H9 (cell line): Measurements from ENCODE around the gene RNF41. TPM values are rescaled to one million over a fixed set of nuclear protein-coding genes. Genes with fewer than 3 reads are reported as not detected.

ENCODE experiments used
- DNase-seq: peaks from one replicate; pipeline ENCODE4 v3.0.0-alpha.2; 2017
- H2AFZ ChIP-seq: one replicate; pipeline ENCODE4 v1.6.1; 2013; ENCODE audit warnings: mild to moderate bottlenecking, low read length, control low read depth, moderate library complexity
- H2AK5ac ChIP-seq: 2 replicates; pipeline ENCODE4 v1.6.1; 2013; ENCODE audit warnings: low read length, control low read depth, mixed read lengths; ENCODE audit not compliant: insufficient read length
- H2BK120ac ChIP-seq: one replicate; pipeline ENCODE4 v1.6.1; 2013; ENCODE audit warnings: low read depth, mild to moderate bottlenecking, low read length, control low read depth, inconsistent platforms; ENCODE audit not compliant: poor library complexity, severe bottlenecking
- H2BK12ac ChIP-seq: 2 replicates; pipeline ENCODE4 v1.6.1; 2013; ENCODE audit warnings: low read length, control low read depth, mixed read lengths, low read depth; ENCODE audit not compliant: insufficient read length
- H2BK15ac ChIP-seq: 2 replicates; pipeline ENCODE4 v1.6.1; 2013; ENCODE audit warnings: low read depth, low read length, control low read depth
- H2BK20ac ChIP-seq: one replicate; pipeline ENCODE4 v1.6.1; 2013; ENCODE audit warnings: low read depth, mild to moderate bottlenecking, low read length, control low read depth, inconsistent platforms; ENCODE audit not compliant: poor library complexity, severe bottlenecking
- H2BK5ac ChIP-seq: 2 replicates; pipeline ENCODE4 v1.6.1; 2013; ENCODE audit warnings: low read length, control low read depth, mixed read lengths; ENCODE audit not compliant: insufficient read length
- H3K14ac ChIP-seq: 2 replicates; pipeline ENCODE4 v1.6.1; 2013; ENCODE audit warnings: low read length, control low read depth; ENCODE audit not compliant: insufficient read depth
- H3K18ac ChIP-seq: 2 replicates; pipeline ENCODE4 v1.6.1; 2013; ENCODE audit warnings: low read depth, mild to moderate bottlenecking, mixed read lengths, low read length, control low read depth; ENCODE audit not compliant: insufficient read length
- H3K23ac ChIP-seq: 2 replicates; pipeline ENCODE4 v1.6.1; 2013; ENCODE audit warnings: low read length, control low read depth, mixed read lengths, low read depth; ENCODE audit not compliant: insufficient read length
- H3K23me2 ChIP-seq: 2 replicates; pipeline ENCODE4 v1.6.1; 2013; ENCODE audit warnings: low read depth, mild to moderate bottlenecking, mixed read lengths, low read length, control low read depth; ENCODE audit not compliant: insufficient read length, poor library complexity, severe bottlenecking
- H3K27ac ChIP-seq: 2 replicates; pipeline ENCODE4 v1.5.1; 2013; ENCODE audit warnings: low read length, control low read depth, mixed read lengths, low read depth; ENCODE audit not compliant: insufficient read length
- H3K27me3 ChIP-seq: 2 replicates; pipeline ENCODE4 v1.6.1; 2013; ENCODE audit warnings: low read length, control low read depth, inconsistent platforms; ENCODE audit not compliant: insufficient read depth
- H3K4ac ChIP-seq: 2 replicates; pipeline ENCODE4 v1.6.1; 2013; ENCODE audit warnings: low read depth, mild to moderate bottlenecking, control low read depth, inconsistent platforms, low read length, moderate library complexity
- H3K4me1 ChIP-seq: 2 replicates; pipeline ENCODE4 v1.6.1; 2013; ENCODE audit warnings: low read length, control low read depth, inconsistent platforms; ENCODE audit not compliant: insufficient read depth
- H3K4me2 ChIP-seq: 2 replicates; pipeline ENCODE4 v1.6.1; 2013; ENCODE audit warnings: low read length, control low read depth, mixed read lengths; ENCODE audit not compliant: insufficient read length, insufficient read depth
- H3K56ac ChIP-seq: 2 replicates; pipeline ENCODE4 v1.6.1; 2013; ENCODE audit warnings: low read depth, mild to moderate bottlenecking, mixed read lengths, low read length, control low read depth; ENCODE audit not compliant: insufficient read length
- H3K79me1 ChIP-seq: 2 replicates; pipeline ENCODE4 v1.6.1; 2013; ENCODE audit warnings: low read depth, mild to moderate bottlenecking, moderate library complexity, low read length, control low read depth, inconsistent platforms; ENCODE audit not compliant: insufficient read depth, poor library complexity, severe bottlenecking
- H3K79me2 ChIP-seq: 2 replicates; pipeline ENCODE4 v1.6.1; 2013; ENCODE audit warnings: low read length, control low read depth, inconsistent platforms; ENCODE audit not compliant: insufficient read depth
- H3K9ac ChIP-seq: 2 replicates; pipeline ENCODE4 v1.6.1; 2013; ENCODE audit warnings: low read length, control low read depth, mixed read lengths; ENCODE audit not compliant: insufficient read length; ENCODE audit errors: extremely low read depth
- H3K9me3 ChIP-seq: one replicate; pipeline ENCODE4 v1.6.1; 2013; ENCODE audit warnings: low read depth, low read length, inconsistent platforms; ENCODE audit not compliant: control insufficient read depth
- H3T11ph ChIP-seq: one replicate; pipeline ENCODE4 v1.6.1; 2013; ENCODE audit warnings: mild to moderate bottlenecking, low read length, control low read depth, inconsistent platforms
- H4K20me1 ChIP-seq: one replicate; pipeline ENCODE4 v1.6.1; 2013; ENCODE audit not compliant: control insufficient read depth, insufficient read length, insufficient read depth
- H4K5ac ChIP-seq: 2 replicates; pipeline ENCODE4 v1.6.1; 2013; ENCODE audit warnings: low read depth, mild to moderate bottlenecking, mixed read lengths, low read length, control low read depth; ENCODE audit not compliant: insufficient read length
- H4K8ac ChIP-seq: replicated peaks from 2 replicates; pipeline ENCODE4 v1.6.1; 2013; ENCODE audit warnings: low read length, control low read depth, mixed read lengths, low read depth; ENCODE audit not compliant: insufficient read length
- H4K91ac ChIP-seq: 2 replicates; pipeline ENCODE4 v1.6.1; 2013; ENCODE audit warnings: low read depth, mild to moderate bottlenecking, moderate library complexity, mixed read lengths, low read length, control low read depth; ENCODE audit not compliant: insufficient read length
- H3K27ac Mint-ChIP-seq, 3 experiments: 2 replicates in 2 of 3; 3 replicates in 1 of 3; pipeline ENCODE4 v1.8.0; 2020 to 2021; ENCODE audit warnings: mixed read lengths in 3 of 3, mild to moderate bottlenecking in 1 of 3, moderate library complexity in 1 of 3
- H3K27me3 Mint-ChIP-seq: 2 replicates; pipeline ENCODE4 v1.8.0; 2021; ENCODE audit warnings: low read depth, mild to moderate bottlenecking, moderate library complexity, mixed read lengths
- H3K36me3 Mint-ChIP-seq, 3 experiments: 2 replicates in 2 of 3; 3 replicates in 1 of 3; pipeline ENCODE4 v1.8.0; 2020 to 2021; ENCODE audit warnings: low read depth in 3 of 3, mixed read lengths in 3 of 3; ENCODE audit not compliant: insufficient read depth in 1 of 3
- H3K4me1 Mint-ChIP-seq, 2 experiments: 2 replicates each; pipeline ENCODE4 v1.8.0; 2020; ENCODE audit warnings: mixed read lengths in 2 of 2
- H3K4me3 Mint-ChIP-seq, 2 experiments: 2 replicates in 1 of 2; 3 replicates in 1 of 2; pipeline ENCODE4 v1.8.0; 2020 to 2021; ENCODE audit warnings: mild to moderate bottlenecking in 2 of 2, mixed read lengths in 2 of 2, moderate library complexity in 1 of 2
- H3K9me3 Mint-ChIP-seq, 2 experiments: 2 replicates in 1 of 2; 3 replicates in 1 of 2; pipeline ENCODE4 v1.8.0; 2020; ENCODE audit warnings: mild to moderate bottlenecking in 2 of 2, mixed read lengths in 2 of 2, moderate library complexity in 1 of 2
- CTCF ChIP-seq: fragments of 200-600 bp; sonication (generic); conservative IDR thresholded peaks from 3 replicates; pipeline ENCODE4 v1.8.0; 2021; ENCODE audit warnings: antibody characterized with exemption, mild to moderate bottlenecking
- WGBS: extraction: QIAGEN DNeasy Blood & Tissue Kit; methylation state at CpG from one replicate; pipeline ENCODE4 v1.1.7; 2013; ENCODE audit warnings: missing lambda C conversion rate, low lambda C conversion rate, mixed read lengths; ENCODE audit not compliant: insufficient read length; ENCODE audit errors: extremely low coverage; 5-methylcytosine and 5-hydroxymethylcytosine counted together
- total RNA-seq: library from RNA; stranded (reverse); gene quantifications from 2 replicates; pipeline ENCODE4 v1.2.1, GENCODE V29; 2021

RNF41 gene
- total RNA-seq, 1 experiment from 2014 or later, result 60.8 TPM

GRCh38 chr12:56155256-56155845 is 66.4 kb downstream of the RNF41 start:
- peaks cover 3% of the 10 kb centered on the region; the same call in 1 of the 2 replicates for H3K79me2 ChIP-seq
- TF ChIP-seq CTCF, result no peak
- Mint-ChIP-seq H3K9me3 (peaks cover 0 to 4% of the 10 kb centered on the region in 2 experiments; a peak in 3 of 5 replicates), H3K36me3 (peaks cover 33 to 40% (median 35%) of the 10 kb centered on the region in 3 experiments), H3K27me3 (peaks cover 6% of the 10 kb centered on the region; the same call in 1 of the 2 replicates), H3K4me1 (peaks cover 39 to 50% of the 10 kb centered on the region in 2 experiments), H3K27ac (peak overlapping the region in 2 of 3 experiments; percentile 3 to 30; a peak in 3 of 7 replicates), H3K4me3 (peak overlapping the region in 1 of 2 experiments; percentile 54; a peak in 2 of 5 replicates)
- H3K27me3 ChIP-seq, result no peaks in the 10 kb centered on the region
- no peak overlapping the region for H2AFZ ChIP-seq
- no peak overlapping the region for H3K18ac ChIP-seq
- no peak overlapping the region for H3K4me2 ChIP-seq
- H2BK15ac ChIP-seq, result no peak overlapping the region
- no peak overlapping the region for H3K14ac ChIP-seq
- no peak overlapping the region for H4K5ac ChIP-seq
- no peaks in the 10 kb centered on the region for H3K9me3 ChIP-seq
- peaks cover 7% of the 10 kb centered on the region; the same call in 1 of the 2 replicates for H3K4me1 ChIP-seq
- DNase-seq, result no peak
- no peak overlapping the region for H2BK120ac ChIP-seq
- H2AK5ac ChIP-seq, result no peak overlapping the region
- no peak overlapping the region for H2BK5ac ChIP-seq
- no peak overlapping the region for H2BK20ac ChIP-seq
- no peak overlapping the region for H3K27ac ChIP-seq
- H2BK12ac ChIP-seq, result no peak overlapping the region
- H4K8ac ChIP-seq, result no peak overlapping the region
- H3K56ac ChIP-seq, result no peak overlapping the region
- H3K23ac ChIP-seq, result no peak overlapping the region
- peaks cover 2% of the 10 kb centered on the region for H3K79me1 ChIP-seq
- no peak overlapping the region for H3K9ac ChIP-seq
- peaks cover 25% of the 10 kb centered on the region for H3K23me2 ChIP-seq
- no peaks in the 10 kb centered on the region for H4K20me1 ChIP-seq
- H3K4ac ChIP-seq, result no peak overlapping the region
- H3T11ph ChIP-seq, result no peak overlapping the region
- no peak overlapping the region for H4K91ac ChIP-seq
- WGBS, result no CpG with 5 or more reads among the region's 11 CpGs
